Measurements from ENCODE around the gene VAMP4. TPM values are rescaled to one million over a fixed set of nuclear protein-coding genes. Genes with fewer than 3 reads are reported as not detected.
A peak's percentile ranks its signal among the peaks of the same experiment; 100 is the strongest.

VAMP4 gene
- total and polyA plus RNA-seq, 8 donors, result 14.7 to 19.4 (median 18.5) TPM

DNA sequence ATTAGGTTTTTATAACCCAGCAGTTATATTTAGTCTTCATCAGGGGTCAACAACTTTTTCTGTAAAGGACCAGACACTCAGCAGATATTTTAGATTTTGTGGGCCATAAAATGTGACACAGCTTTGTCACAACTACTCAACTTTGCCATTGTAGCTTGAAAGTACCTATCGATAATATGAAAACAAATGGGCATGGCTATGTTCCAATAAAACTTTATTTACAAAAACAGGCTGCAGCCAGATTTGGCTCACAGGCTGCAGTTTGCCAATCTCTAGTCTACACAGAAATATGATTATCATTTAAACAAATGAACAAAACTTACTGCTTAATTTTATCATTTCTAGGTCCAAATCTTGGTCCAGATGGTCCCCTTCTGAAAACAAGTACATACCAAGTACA lies 23.0 kb downstream of the VAMP4 start:
- Histone ChIP-seq H3K9me3 (peaks cover 0 to 15% of the 10 kb centered on the region in 2 donors), H3K4me3 (no peak overlapping the region), H3K4me1 (no peaks in the 10 kb centered on the region), H3K36me3 (peaks cover 0 to 28% of the 10 kb centered on the region in 2 donors), H3K27me3 (no peaks in the 10 kb centered on the region), H3K27ac (no peak overlapping the region)
- intact Hi-C loops (cut with DNase I), result no loop called here
- no peak for DNase-seq
- no peak for ATAC-seq
- TF ChIP-seq, protein P1, sequence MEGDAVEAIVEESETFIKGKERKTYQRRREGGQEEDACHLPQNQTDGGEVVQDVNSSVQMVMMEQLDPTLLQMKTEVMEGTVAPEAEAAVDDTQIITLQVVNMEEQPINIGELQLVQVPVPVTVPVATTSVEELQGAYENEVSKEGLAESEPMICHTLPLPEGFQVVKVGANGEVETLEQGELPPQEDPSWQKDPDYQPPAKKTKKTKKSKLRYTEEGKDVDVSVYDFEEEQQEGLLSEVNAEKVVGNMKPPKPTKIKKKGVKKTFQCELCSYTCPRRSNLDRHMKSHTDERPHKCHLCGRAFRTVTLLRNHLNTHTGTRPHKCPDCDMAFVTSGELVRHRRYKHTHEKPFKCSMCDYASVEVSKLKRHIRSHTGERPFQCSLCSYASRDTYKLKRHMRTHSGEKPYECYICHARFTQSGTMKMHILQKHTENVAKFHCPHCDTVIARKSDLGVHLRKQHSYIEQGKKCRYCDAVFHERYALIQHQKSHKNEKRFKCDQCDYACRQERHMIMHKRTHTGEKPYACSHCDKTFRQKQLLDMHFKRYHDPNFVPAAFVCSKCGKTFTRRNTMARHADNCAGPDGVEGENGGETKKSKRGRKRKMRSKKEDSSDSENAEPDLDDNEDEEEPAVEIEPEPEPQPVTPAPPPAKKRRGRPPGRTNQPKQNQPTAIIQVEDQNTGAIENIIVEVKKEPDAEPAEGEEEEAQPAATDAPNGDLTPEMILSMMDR (IDR thresholded peaks at IDR 0.05), result no peak

DNA sequence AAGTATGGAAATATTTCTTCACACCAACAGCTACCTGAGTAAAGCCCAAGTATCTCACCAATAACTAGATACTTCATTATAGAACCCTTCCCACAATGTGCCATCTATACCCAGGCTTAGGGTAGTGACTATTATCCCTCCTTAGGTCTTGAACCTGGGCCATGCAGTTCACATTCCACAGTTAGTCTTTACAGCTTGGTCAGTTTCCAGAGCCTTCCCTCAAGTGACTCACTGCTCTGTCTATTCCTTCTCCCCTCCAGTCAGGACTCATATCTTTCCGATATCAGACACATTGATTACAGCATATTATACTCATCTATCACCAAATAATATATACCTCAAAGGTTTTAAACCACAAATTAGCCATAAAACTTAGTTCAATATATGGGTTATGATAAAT lies 23.6 kb downstream of the VAMP4 start:
- H3K36me3 ChIP-seq, result peaks cover 0 to 26% of the 10 kb centered on the region in 2 donors
- intact Hi-C loops (cut with DNase I), result no loop called here
- no peak overlapping the region for H3K4me3 ChIP-seq
- DNase-seq (no peak), ATAC-seq (no peak)
- TF ChIP-seq, protein P1 (IDR thresholded peaks at IDR 0.05), result no peak
- H3K4me1 ChIP-seq, result no peaks in the 10 kb centered on the region
- H3K27me3 ChIP-seq, result no peaks in the 10 kb centered on the region
- peaks cover 0 to 9% of the 10 kb centered on the region in 2 donors for H3K9me3 ChIP-seq
- no peak overlapping the region for H3K27ac ChIP-seq

DNA sequence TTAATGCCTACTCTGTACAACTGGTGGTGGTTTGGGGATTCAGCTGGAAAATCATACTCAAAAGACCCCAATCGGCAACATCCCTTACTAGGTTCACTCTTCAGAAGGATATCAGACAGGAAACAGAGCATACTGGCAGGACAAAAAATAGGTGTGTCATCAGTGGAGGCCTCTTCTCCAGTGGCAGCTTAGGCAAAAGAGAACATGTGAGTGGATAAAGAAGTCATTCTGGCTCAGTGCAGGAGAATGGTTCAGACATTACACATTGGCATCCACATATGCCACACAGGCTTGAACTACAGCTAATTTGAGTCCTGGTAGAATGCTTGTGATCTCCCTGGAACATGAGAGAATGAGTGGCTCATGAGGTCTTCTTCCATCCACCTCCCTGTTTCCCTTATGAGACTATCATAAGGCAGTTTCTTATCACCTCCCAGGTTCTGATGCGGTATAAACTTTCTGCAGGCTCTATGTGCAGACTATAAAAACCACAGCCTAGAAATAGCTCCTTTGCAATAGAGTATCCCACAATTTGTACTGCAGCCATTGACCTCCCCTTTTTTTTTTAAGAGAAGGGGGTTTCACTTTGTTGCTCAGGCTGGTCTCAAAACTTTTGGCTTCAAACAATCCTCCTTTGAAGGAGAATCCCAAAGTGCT lies 24.7 kb downstream of the VAMP4 start:
- ATAC-seq (no peak), DNase-seq (no peak)
- no peak overlapping the region for H3K27ac ChIP-seq
- TF ChIP-seq, protein P1 (IDR thresholded peaks at IDR 0.05), result no peak
- peaks cover 0 to 21% of the 10 kb centered on the region in 2 donors for H3K36me3 ChIP-seq
- intact Hi-C loops (cut with DNase I), result no loop called here
- H3K4me3 ChIP-seq, result no peak overlapping the region
- H3K4me1 ChIP-seq, result no peaks in the 10 kb centered on the region
- no peaks in the 10 kb centered on the region for H3K27me3 ChIP-seq
- H3K9me3 ChIP-seq, result peaks cover 0 to 2% of the 10 kb centered on the region in 2 donors

DNA sequence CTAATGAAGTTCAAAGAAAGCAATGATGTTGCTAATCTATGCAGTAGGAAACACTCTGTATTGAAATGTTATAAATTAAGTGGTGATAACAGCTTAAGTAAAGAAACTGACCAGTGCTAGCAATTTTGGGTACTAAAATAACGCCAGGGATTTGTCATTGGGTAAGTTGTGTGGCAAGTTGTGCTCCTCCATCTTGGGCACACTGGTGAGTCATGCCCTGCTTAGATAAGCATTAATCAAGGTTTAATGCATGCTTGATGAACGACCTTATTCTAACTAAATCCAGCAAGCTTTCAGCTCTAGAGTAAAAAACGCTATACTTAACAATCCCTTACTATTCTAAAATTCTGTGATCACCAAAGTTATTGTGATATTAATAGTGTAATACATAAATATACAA lies 25.2 kb downstream of the VAMP4 start:
- Histone ChIP-seq H3K4me1 (no peaks in the 10 kb centered on the region), H3K36me3 (peaks cover 0 to 21% of the 10 kb centered on the region in 2 donors), H3K9me3 (no peaks in the 10 kb centered on the region), H3K27ac (no peak overlapping the region), H3K27me3 (no peaks in the 10 kb centered on the region), H3K4me3 (no peak overlapping the region)
- intact Hi-C loops (cut with DNase I), result no loop called here
- DNase-seq (no peak), ATAC-seq (no peak)
- TF ChIP-seq, protein P1 (IDR thresholded peaks at IDR 0.05), result no peak

DNA sequence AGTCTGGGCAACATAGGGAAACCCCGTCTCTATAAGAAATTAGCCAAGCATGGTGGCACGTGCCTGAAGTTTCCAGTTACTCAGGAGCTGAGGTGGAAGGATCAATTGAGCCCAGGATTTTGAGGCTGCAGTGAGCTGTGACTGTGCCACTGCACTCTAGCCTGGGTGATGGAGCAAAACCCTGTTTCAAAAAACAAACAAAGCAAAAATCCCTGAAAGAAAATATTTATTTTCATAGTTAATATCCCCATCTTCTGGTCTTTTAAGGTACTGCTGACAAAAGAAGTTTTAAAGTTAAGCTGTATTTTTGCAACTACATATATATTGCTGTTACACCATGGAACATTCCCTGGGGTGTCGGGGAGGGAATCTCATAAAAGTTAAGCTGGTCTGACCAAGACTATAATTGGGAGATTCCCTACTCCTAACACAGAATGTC lies 26.0 kb downstream of the VAMP4 start:
- H3K27me3 ChIP-seq, result no peaks in the 10 kb centered on the region
- TF ChIP-seq, protein P1 (IDR thresholded peaks at IDR 0.05), result peak; percentile 23 to 41
- intact Hi-C loops (cut with DNase I), result no loop called here
- H3K4me1 ChIP-seq, result no peaks in the 10 kb centered on the region
- H3K27ac ChIP-seq, result no peak overlapping the region
- peak in 2 of 4 donors; percentile 15 to 24 for DNase-seq
- no peak for ATAC-seq
- H3K4me3 ChIP-seq, result no peak overlapping the region
- no peaks in the 10 kb centered on the region for H3K9me3 ChIP-seq
- H3K36me3 ChIP-seq, result peaks cover 0 to 21% of the 10 kb centered on the region in 2 donors

Measured in left lung (tissue), 10 donors.